Lung (tissue), 16 donors: Measurements from ENCODE around the gene THSD7B. TPM values are rescaled to one million over a fixed set of nuclear protein-coding genes. Genes with fewer than 3 reads are reported as not detected.

ENCODE experiments used
- ATAC-seq: fragments of 200-7000 bp; cut with Tn5 transposase; one replicate; pipeline ENCODE4 v1.9.1; 2020; ENCODE audit warnings: moderate number of reproducible peaks; ENCODE audit not compliant: insufficient read depth, low FRiP score
- DNase-seq, 3 donors: peaks; one replicate each; pipeline ENCODE4 v3.0.0-alpha.2; 2013 to 2017
- H3K27ac ChIP-seq, 2 donors: one replicate each; pipeline ENCODE4 v1.5.1; 2013; ENCODE audit warnings: mild to moderate bottlenecking in 2 of 2, moderate library complexity in 2 of 2, control low read depth in 1 of 2, inconsistent platforms in 1 of 2, low read depth in 1 of 2, low read length in 1 of 2
- H3K27me3 ChIP-seq, 3 donors: one replicate each; pipeline ENCODE4 v1.5.1; 2013; ENCODE audit warnings: low read length in 2 of 3; ENCODE audit not compliant: control insufficient read depth in 3 of 3, insufficient read depth in 3 of 3
- H3K36me3 ChIP-seq, 4 donors: one replicate each; pipeline ENCODE4 v1.5.1; 2013; ENCODE audit warnings: low read length in 4 of 4, mild to moderate bottlenecking in 1 of 4, moderate library complexity in 1 of 4; ENCODE audit not compliant: control insufficient read depth in 4 of 4, insufficient read depth in 4 of 4
- H3K4me1 ChIP-seq, 5 donors: one replicate each; pipeline ENCODE4 v1.5.1; 2013; ENCODE audit warnings: low read length in 5 of 5, mild to moderate bottlenecking in 2 of 5, moderate library complexity in 1 of 5; ENCODE audit not compliant: control insufficient read depth in 5 of 5, insufficient read depth in 5 of 5
- H3K4me3 ChIP-seq: one replicate; pipeline ENCODE4 v1.5.1; 2013; ENCODE audit warnings: mild to moderate bottlenecking, control low read depth, moderate library complexity
- H3K9ac ChIP-seq, 2 donors: one replicate each; pipeline ENCODE4 v1.5.1; 2013; ENCODE audit warnings: low read length in 2 of 2, control low read depth in 1 of 2; ENCODE audit not compliant: insufficient read depth in 1 of 2
- H3K9me3 ChIP-seq, 4 donors: one replicate each; pipeline ENCODE4 v1.5.1; 2013; ENCODE audit warnings: low read length in 3 of 4, mild to moderate bottlenecking in 1 of 4, moderate library complexity in 1 of 4; ENCODE audit not compliant: control insufficient read depth in 4 of 4, insufficient read depth in 3 of 4
- CTCF ChIP-seq: IDR thresholded peaks from 2 replicates; pipeline ENCODE4 v1.5.1; 2012; ENCODE audit warnings: mild to moderate bottlenecking; ENCODE audit errors: control extremely low read depth, extremely low read depth
- WGBS, 2 donors: extraction: QIAGEN DNeasy Blood & Tissue Kit; methylation state at CpG; one replicate each; pipeline ENCODE4 v1.1.7; 2013; 5-methylcytosine and 5-hydroxymethylcytosine counted together
- long read RNA-seq, 5 donors: transcript quantifications; one replicate each; lab custom pipeline, GENCODE V29; 2026
- polyA plus RNA-seq, 2 donors: library from polyadenylated mRNA; stranded (reverse); fragments of 200-250 nt; gene quantifications; one replicate each; pipeline ENCODE4 v1.2.1, GENCODE V29; 2013
- total RNA-seq, 2 donors: library from RNA; depleted of rRNA in 1 of 2; stranded (reverse); fragments of >200 nt in 1 of 2; gene quantifications; one replicate each; pipeline ENCODE4 v1.2.1, GENCODE V29; 2014 to 2021
- donor health status: control.
- donor health status: control.
- donor health status: Bipolar disorder and iron deficiency.
- donor health status: healthy.
- donor health status: DM: yes; HTN: yes; CAD: no.

The THSD7B gene
- 1 to 10 TPM in 1 of 2 donors, under 1 TPM in 1; 0.25 to 8.2 TPM for total RNA-seq
- polyA plus RNA-seq = under 1 TPM; 0.03 to 0.04 TPM
- long read RNA-seq, donor 1 = 0 reads
- long read RNA-seq, donor 2 = 0 reads
- long read RNA-seq, donor 3 = 0 reads
- long read RNA-seq, donor 4 = 0 reads
- long read RNA-seq, donor 5 = 0 reads

DNA sequence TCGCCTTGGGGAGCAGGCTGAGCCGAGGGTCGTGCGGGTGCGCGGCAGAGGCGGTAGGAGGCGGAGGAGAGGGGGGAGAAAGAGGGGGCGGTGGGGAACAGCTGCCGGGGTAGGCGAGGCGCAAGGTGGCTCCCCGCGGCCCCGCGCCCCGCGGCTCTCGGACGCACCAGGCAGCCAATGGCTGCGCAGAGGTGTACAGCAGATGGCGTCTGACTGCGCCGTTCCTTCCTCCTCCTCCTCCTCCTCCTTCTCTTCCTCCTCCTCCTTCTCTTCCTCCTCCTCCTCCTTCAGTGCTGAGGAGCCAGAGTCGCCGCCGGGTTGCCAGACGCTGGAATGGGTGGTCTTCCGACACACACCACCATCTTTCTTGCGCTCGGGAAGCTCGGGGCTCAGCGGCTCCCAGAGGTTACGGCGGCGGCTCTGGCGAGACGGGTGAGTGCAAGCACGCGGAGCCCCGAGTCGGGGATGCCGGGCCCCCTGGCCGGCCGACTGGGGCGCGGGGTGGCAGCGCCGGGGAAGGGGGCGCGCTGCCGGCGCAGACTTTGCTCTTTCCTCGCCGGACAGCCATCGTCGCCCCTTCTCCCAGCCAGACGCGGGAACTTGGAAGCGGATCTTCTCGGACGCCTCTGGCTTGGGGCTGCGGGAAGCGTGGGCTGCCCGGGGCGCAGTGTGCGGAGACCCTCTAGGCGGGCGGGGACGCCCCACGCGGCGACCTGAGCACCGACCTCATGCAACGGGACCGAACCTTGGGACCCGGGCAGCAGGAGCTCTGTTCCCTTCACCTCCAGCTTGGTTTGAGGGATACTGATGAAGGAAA is at the start of gene THSD7B:
TSS of gene THSD7B (plus strand) at position 290 of the 817 bp plus-strand sequence. CDS start 116,634 bp downstream, outside the sequence.
- Histone ChIP-seq H3K27ac (no peak within 1 kb of the TSS), H3K36me3 (no peaks in the 10 kb centered on the region), H3K4me3 (peak within 1 kb of the TSS; percentile 6), H3K9ac (no peak within 1 kb of the TSS), H3K9me3 (no peaks in the 10 kb centered on the region), H3K27me3 (peaks cover 3 to 48% (median 46%) of the 10 kb centered on the region in 3 donors), H3K4me1 (peaks cover 0 to 18% (median 5%) of the 10 kb centered on the region in 5 donors)
- 1 to 2% methylated on average over 66 to 77 of the region's 77 CpGs for WGBS, 2 donors
- DNase-seq = peak in 1 of 3 donors; percentile 15
- no peak for TF ChIP-seq CTCF
- ATAC-seq = peak; percentile 7

- H3K9ac ChIP-seq = no peak overlapping the region
- ATAC-seq (no peak), DNase-seq (no peak)
- TF ChIP-seq CTCF = no peak
- no peaks in the 10 kb centered on the region for H3K36me3 ChIP-seq
- H3K4me1 ChIP-seq = no peaks in the 10 kb centered on the region
- no peak overlapping the region for H3K27ac ChIP-seq
- H3K4me3 ChIP-seq = no peak overlapping the region
- H3K9me3 ChIP-seq = no peaks in the 10 kb centered on the region
- H3K27me3 ChIP-seq = no peaks in the 10 kb centered on the region
Measured at GRCh38 chr2:136718273-136718672, 47.1 kb upstream of the THSD7B start.

DNA sequence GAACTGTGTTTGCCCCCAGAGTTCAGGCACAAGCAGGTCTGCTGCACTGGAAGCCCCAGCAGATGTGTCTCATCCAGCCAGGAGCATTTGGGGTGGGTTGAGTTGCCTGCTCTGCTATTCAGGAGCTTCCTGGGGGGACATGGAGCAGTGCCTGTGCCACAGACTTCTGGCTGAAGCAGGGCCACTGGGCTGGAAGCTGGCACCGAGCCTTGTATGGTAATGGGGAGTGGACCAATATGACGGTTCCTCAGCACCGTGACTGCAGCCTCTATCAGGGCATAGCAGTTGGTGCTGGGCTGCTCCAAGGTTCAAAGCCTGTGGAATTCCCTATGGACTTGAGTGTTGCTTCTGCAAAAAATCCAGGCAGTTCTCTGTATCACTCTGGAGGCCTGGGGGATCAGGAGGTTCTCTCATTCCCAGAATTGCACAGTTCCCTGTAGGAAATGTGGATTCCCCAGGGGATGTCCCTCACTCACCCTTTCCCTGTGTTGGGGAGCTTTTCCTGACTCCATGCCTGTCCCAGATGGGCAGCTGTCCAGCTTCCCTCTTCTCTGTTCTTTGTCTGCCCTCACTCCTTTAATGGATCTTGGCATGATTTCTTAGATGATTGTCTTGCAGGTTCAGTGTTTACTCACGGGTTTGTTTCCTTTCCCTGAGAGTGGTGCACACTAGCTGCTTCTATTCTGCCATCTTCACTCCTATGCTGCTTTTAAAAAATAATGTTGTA is 37.2 kb upstream of the THSD7B start:
- Histone ChIP-seq H3K4me1 (no peaks in the 10 kb centered on the region), H3K27ac (no peak overlapping the region), H3K27me3 (no peaks in the 10 kb centered on the region), H3K9ac (no peak overlapping the region), H3K36me3 (no peaks in the 10 kb centered on the region), H3K4me3 (no peak overlapping the region), H3K9me3 (peaks cover 0 to 2% (median 0%) of the 10 kb centered on the region in 4 donors)
- ATAC-seq (no peak), DNase-seq (no peak)
- TF ChIP-seq CTCF = no peak
- 69 to 77% methylated on average over 4 of the region's 4 CpGs for WGBS, 2 donors
